ENCODE data around the gene FNDC11. TPM values are rescaled to one million over a fixed set of nuclear protein-coding genes. Genes with fewer than 3 reads are reported as not detected.
A peak's percentile ranks its signal among the peaks of the same experiment; 100 is the strongest.

FNDC11 gene
- total and polyA plus RNA-seq, 10 donors, result 0.33 to 2.0 (median 1.00) TPM

GRCh38 chr20:63520934-63521601, 32.9 kb upstream of the FNDC11 start:
- intact Hi-C loops (cut with DNase I; ENCODE audit: low total_unique reads), result no loop called here
- H3K27ac ChIP-seq, result peak overlapping the region; percentile 81 to 96 (median 94)
- peak; percentile 94 for DNase-seq
- 0 to 9% (median 3%) methylated on average over 9 to 68 of the region's 68 CpGs for WGBS, 5 donors
- H3K4me1 ChIP-seq, result peaks cover 14 to 49% (median 33%) of the 10 kb centered on the region in 6 donors
- peaks cover 0 to 23% (median 0%) of the 10 kb centered on the region in 7 donors for H3K27me3 ChIP-seq (replicated peaks in 1 of 7)
- H3K36me3 ChIP-seq, result peaks cover 0 to 25% (median 8%) of the 10 kb centered on the region in 6 donors
- H3K9me3 ChIP-seq, result peaks cover 0 to 12% (median 8%) of the 10 kb centered on the region in 8 donors
- H3K4me3 ChIP-seq, result peak overlapping the region; percentile 78 to 97 (median 88)
- no peak for TF ChIP-seq POLR2A (IDR thresholded peaks at IDR 0.05)
- TF ChIP-seq CTCF (IDR thresholded peaks at IDR 0.05 in 8 of 11, conservative IDR thresholded peaks at IDR 0.05 in 3 of 11), result peak in 1 of 11 experiments; percentile 26
- no peak for TF ChIP-seq POLR2AphosphoS5 (IDR thresholded peaks at IDR 0.05)

DNA sequence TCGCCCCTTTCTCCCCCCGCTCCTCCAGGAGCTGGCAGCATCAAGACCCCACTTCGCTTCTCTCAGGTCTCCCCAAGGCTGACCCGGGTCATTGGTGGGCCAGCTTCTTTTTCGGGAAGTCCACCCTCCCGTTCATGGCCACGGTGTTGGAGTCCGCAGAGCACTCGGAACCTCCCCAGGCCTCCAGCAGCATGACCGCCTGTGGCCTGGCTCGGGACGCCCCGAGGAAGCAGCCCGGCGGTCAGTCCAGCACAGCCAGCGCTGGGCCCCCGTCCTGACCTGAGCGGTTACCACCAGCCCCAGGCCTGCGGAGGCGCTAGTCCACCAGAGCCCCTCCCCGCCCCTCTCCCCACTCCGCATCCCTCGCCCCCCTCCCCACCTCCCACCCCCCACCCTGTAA, 32.4 kb upstream of the FNDC11 start:
- peaks cover 0 to 23% (median 0%) of the 10 kb centered on the region in 7 donors for H3K27me3 ChIP-seq (replicated peaks in 1 of 7)
- peaks cover 0 to 12% (median 8%) of the 10 kb centered on the region in 8 donors for H3K9me3 ChIP-seq
- peak overlapping the region in 3 of 8 donors; percentile 92 to 96 (median 94) for H3K27ac ChIP-seq
- peaks cover 0 to 25% (median 8%) of the 10 kb centered on the region in 6 donors for H3K36me3 ChIP-seq
- 45 to 73% (median 65%) methylated on average over 14 to 23 of the region's 23 CpGs for WGBS, 5 donors
- DNase-seq, result peak; percentile 82
- TF ChIP-seq CTCF (IDR thresholded peaks at IDR 0.05 in 8 of 11, conservative IDR thresholded peaks at IDR 0.05 in 3 of 11) (no peak), POLR2AphosphoS5 (IDR thresholded peaks at IDR 0.05) (no peak), POLR2A (IDR thresholded peaks at IDR 0.05) (no peak)
- peaks cover 14 to 54% (median 33%) of the 10 kb centered on the region in 6 donors for H3K4me1 ChIP-seq
- intact Hi-C loops (cut with DNase I; ENCODE audit: low total_unique reads), result no loop called here
- peak overlapping the region; percentile 78 to 97 (median 88) for H3K4me3 ChIP-seq

GRCh38 chr20:63522091-63522868, 31.7 kb upstream of the FNDC11 start:
- peak; percentile 73 for DNase-seq
- Histone ChIP-seq H3K36me3 (peaks cover 0 to 25% (median 8%) of the 10 kb centered on the region in 6 donors), H3K4me3 (peak overlapping the region in 3 of 8 donors; percentile 85 to 97 (median 90)), H3K27me3 (replicated peaks in 1 of 7) (peaks cover 0 to 23% (median 0%) of the 10 kb centered on the region in 7 donors), H3K9me3 (peaks cover 0 to 12% (median 8%) of the 10 kb centered on the region in 8 donors), H3K4me1 (peaks cover 14 to 54% (median 33%) of the 10 kb centered on the region in 6 donors), H3K27ac (no peak overlapping the region)
- 82 to 90% (median 88%) methylated on average over 11 to 13 of the region's 13 CpGs for WGBS, 5 donors
- intact Hi-C loops (cut with DNase I; ENCODE audit: low total_unique reads), result no loop called here
- no peak for TF ChIP-seq CTCF (IDR thresholded peaks at IDR 0.05 in 8 of 11, conservative IDR thresholded peaks at IDR 0.05 in 3 of 11)
- TF ChIP-seq POLR2A (IDR thresholded peaks at IDR 0.05), result no peak
- no peak for TF ChIP-seq POLR2AphosphoS5 (IDR thresholded peaks at IDR 0.05)
